Measurements from ENCODE around the gene LST1. TPM values are rescaled to one million over a fixed set of nuclear protein-coding genes. Genes with fewer than 3 reads are reported as not detected.

Gene LST1
- total and polyA plus RNA-seq, 8 donors = 4.4 to 95.1 (median 7.7) TPM

DNA sequence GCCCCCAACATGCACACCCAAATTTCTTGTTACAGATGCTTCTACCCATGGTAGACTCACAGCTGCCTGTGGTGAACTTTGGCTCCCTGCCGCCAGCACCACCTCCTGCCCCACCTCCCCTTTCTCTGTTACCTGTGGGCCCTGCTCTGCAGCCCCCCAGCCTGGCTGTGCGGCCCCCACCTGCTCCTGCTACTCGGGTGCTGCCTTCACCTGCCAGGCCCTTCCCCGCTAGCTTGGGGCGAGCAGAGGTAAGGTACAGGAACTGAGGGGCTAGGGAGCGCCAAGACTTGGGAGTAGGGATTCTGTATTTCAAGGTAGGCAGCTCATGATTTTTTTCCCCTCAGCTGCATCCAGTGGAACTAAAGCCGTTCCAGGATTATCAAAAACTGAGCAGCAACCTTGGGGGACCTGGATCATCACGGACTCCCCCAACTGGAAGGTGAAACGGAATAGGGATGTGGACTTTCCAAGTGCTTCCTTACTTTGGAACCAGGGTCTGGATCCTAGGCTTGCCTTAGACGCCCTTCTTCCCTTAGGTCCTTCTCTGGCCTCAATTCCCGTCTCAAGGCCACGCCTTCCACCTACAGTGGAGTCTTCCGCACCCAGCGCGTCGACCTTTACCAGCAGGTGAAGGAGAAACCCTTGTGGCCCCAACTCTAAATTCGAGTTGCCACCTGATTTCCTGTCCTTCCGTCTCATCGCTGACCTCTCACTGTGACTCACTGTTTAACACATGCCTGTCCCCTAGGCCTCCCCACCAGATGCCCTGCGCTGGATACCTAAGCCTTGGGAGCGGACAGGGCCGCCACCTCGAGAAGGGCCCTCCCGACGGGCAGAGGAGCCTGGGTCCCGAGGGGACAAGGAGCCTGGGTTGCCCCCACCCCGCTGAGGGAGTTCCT, 50.9 kb downstream of the LST1 start:
- DNase-seq (no peak), ATAC-seq (no peak)
- Histone ChIP-seq H3K36me3 (peaks cover 0 to 100% of the 10 kb centered on the region in 2 donors), H3K4me3 (no peak overlapping the region), H3K4me1 (no peaks in the 10 kb centered on the region), H3K27ac (no peak overlapping the region), H3K27me3 (no peaks in the 10 kb centered on the region), H3K9me3 (no peaks in the 10 kb centered on the region)
- intact Hi-C loops (cut with DNase I) = no loop called here
- TF ChIP-seq, protein P1, sequence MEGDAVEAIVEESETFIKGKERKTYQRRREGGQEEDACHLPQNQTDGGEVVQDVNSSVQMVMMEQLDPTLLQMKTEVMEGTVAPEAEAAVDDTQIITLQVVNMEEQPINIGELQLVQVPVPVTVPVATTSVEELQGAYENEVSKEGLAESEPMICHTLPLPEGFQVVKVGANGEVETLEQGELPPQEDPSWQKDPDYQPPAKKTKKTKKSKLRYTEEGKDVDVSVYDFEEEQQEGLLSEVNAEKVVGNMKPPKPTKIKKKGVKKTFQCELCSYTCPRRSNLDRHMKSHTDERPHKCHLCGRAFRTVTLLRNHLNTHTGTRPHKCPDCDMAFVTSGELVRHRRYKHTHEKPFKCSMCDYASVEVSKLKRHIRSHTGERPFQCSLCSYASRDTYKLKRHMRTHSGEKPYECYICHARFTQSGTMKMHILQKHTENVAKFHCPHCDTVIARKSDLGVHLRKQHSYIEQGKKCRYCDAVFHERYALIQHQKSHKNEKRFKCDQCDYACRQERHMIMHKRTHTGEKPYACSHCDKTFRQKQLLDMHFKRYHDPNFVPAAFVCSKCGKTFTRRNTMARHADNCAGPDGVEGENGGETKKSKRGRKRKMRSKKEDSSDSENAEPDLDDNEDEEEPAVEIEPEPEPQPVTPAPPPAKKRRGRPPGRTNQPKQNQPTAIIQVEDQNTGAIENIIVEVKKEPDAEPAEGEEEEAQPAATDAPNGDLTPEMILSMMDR (IDR thresholded peaks at IDR 0.05) = no peak

Small RNA genes lying within 50 kb of the gene (microRNA-seq; reads per million reads assigned to microRNA genes)
- 0 to 0.14 reads per million in 2 donors for gene MIR6832

Other genes starting within 250 kb of the LST1 start
Only the 30 nearest of the 35 such genes appear.
- gene MICA, start 182.7 kb upstream of the LST1 start, total RNA-seq = 10 to 100 TPM; 29.4 to 30.1 TPM
- gene MICA, start 182.7 kb upstream of the LST1 start, polyA plus RNA-seq (ENCODE audit: insufficient read length in 6 of 6) = 10 to 100 TPM; 10.2 to 17.9 (median 14.5) TPM
- gene MICB, start 88.1 kb upstream of the LST1 start, total RNA-seq = 10 to 100 TPM; 11.2 to 11.3 TPM
- gene MICB, start 88.1 kb upstream of the LST1 start, polyA plus RNA-seq (ENCODE audit: insufficient read length in 6 of 6) = 1 to 10 TPM in 5 of 6 donors, under 1 TPM in 1; 0.80 to 4.1 (median 2.0) TPM
- gene MCCD1, start 57.3 kb upstream of the LST1 start, total RNA-seq = not detected
- gene MCCD1, start 57.3 kb upstream of the LST1 start, polyA plus RNA-seq (ENCODE audit: insufficient read length in 6 of 6) = under 1 TPM in 3 of 6 donors, not detected in 3; 0.23 to 0.27 (median 0.24) TPM
- 100 to 1,000 TPM; 201 to 319 TPM for gene DDX39B, start 44.3 kb upstream of the LST1 start, total RNA-seq
- gene DDX39B, start 44.3 kb upstream of the LST1 start, polyA plus RNA-seq (ENCODE audit: insufficient read length in 6 of 6) = 100 to 1,000 TPM; 595 to 685 (median 609) TPM
- 1 to 10 TPM; 1.0 to 1.6 TPM for gene ATP6V1G2, start 39.7 kb upstream of the LST1 start, total RNA-seq
- gene ATP6V1G2, start 39.7 kb upstream of the LST1 start, polyA plus RNA-seq (ENCODE audit: insufficient read length in 6 of 6) = 1 to 10 TPM; 2.8 to 6.3 (median 3.4) TPM
- 10 to 100 TPM; 15.0 to 17.2 TPM for gene NFKBIL1, start 38.7 kb upstream of the LST1 start, total RNA-seq
- 10 to 100 TPM; 18.5 to 25.4 (median 19.0) TPM for gene NFKBIL1, start 38.7 kb upstream of the LST1 start, polyA plus RNA-seq (ENCODE audit: insufficient read length in 6 of 6)
- under 1 TPM; 0.17 to 0.65 TPM for gene LTA, start 14.0 kb upstream of the LST1 start, total RNA-seq
- gene LTA, start 14.0 kb upstream of the LST1 start, polyA plus RNA-seq (ENCODE audit: insufficient read length in 6 of 6) = under 1 TPM; 0.33 to 0.48 (median 0.39) TPM
- gene TNF, start 10.7 kb upstream of the LST1 start, total RNA-seq = 10 to 100 TPM in 1 of 2 donors, under 1 TPM in 1; 0.29 to 10.4 TPM
- under 1 TPM in 5 of 6 donors, not detected in 1; 0.19 to 0.63 (median 0.26) TPM for gene TNF, start 10.7 kb upstream of the LST1 start, polyA plus RNA-seq (ENCODE audit: insufficient read length in 6 of 6)
- 10 to 100 TPM; 10.3 to 13.7 TPM for gene LTB, start 3.9 kb upstream of the LST1 start, total RNA-seq
- 1 to 10 TPM; 1.5 to 3.8 (median 2.8) TPM for gene LTB, start 3.9 kb upstream of the LST1 start, polyA plus RNA-seq (ENCODE audit: insufficient read length in 6 of 6)
- gene NCR3, start 6.7 kb downstream of the LST1 start, total RNA-seq = 1 to 10 TPM in 1 of 2 donors, under 1 TPM in 1; 0.67 to 1.5 TPM
- under 1 TPM in 4 of 6 donors, not detected in 2; 0.26 to 0.89 (median 0.45) TPM for gene NCR3, start 6.7 kb downstream of the LST1 start, polyA plus RNA-seq (ENCODE audit: insufficient read length in 6 of 6)
- gene AIF1, start 29.0 kb downstream of the LST1 start, total RNA-seq = 10 to 100 TPM; 38.5 to 96.4 TPM
- gene AIF1, start 29.0 kb downstream of the LST1 start, polyA plus RNA-seq (ENCODE audit: insufficient read length in 6 of 6) = 10 to 100 TPM; 17.9 to 25.4 (median 20.5) TPM
- 100 to 1,000 TPM; 130 to 151 TPM for gene PRRC2A, start 34.4 kb downstream of the LST1 start, total RNA-seq
- gene PRRC2A, start 34.4 kb downstream of the LST1 start, polyA plus RNA-seq (ENCODE audit: insufficient read length in 6 of 6) = 100 to 1,000 TPM; 150 to 201 (median 176) TPM
- gene BAG6, start 66.4 kb downstream of the LST1 start, total RNA-seq = 100 to 1,000 TPM; 243 to 278 TPM
- 100 to 1,000 TPM; 211 to 252 (median 226) TPM for gene BAG6, start 66.4 kb downstream of the LST1 start, polyA plus RNA-seq (ENCODE audit: insufficient read length in 6 of 6)
- 1 to 10 TPM; 1.0 to 1.5 TPM for gene APOM, start 69.6 kb downstream of the LST1 start, total RNA-seq
- gene APOM, start 69.6 kb downstream of the LST1 start, polyA plus RNA-seq (ENCODE audit: insufficient read length in 6 of 6) = 1 to 10 TPM; 4.6 to 8.0 (median 6.4) TPM
- gene C6orf47, start 74.5 kb downstream of the LST1 start, total RNA-seq = 10 to 100 TPM; 21.9 to 23.8 TPM
- 10 to 100 TPM; 15.3 to 19.8 (median 17.4) TPM for gene C6orf47, start 74.5 kb downstream of the LST1 start, polyA plus RNA-seq (ENCODE audit: insufficient read length in 6 of 6)
- gene GPANK1, start 78.7 kb downstream of the LST1 start, total RNA-seq = 10 to 100 TPM; 10.3 to 13.2 TPM
- 10 to 100 TPM; 18.0 to 22.8 (median 22.2) TPM for gene GPANK1, start 78.7 kb downstream of the LST1 start, polyA plus RNA-seq (ENCODE audit: insufficient read length in 6 of 6)
- gene CSNK2B, start 79.8 kb downstream of the LST1 start, total RNA-seq = 100 to 1,000 TPM in 1 of 2 donors, 10 to 100 TPM in 1; 96.6 to 128 TPM
- gene CSNK2B, start 79.8 kb downstream of the LST1 start, polyA plus RNA-seq (ENCODE audit: insufficient read length in 6 of 6) = 100 to 1,000 TPM; 189 to 210 (median 196) TPM
- gene LY6G5B, start 83.7 kb downstream of the LST1 start, total RNA-seq = 10 to 100 TPM in 1 of 2 donors, 1 to 10 TPM in 1; 6.9 to 13.6 TPM
- gene LY6G5B, start 83.7 kb downstream of the LST1 start, polyA plus RNA-seq (ENCODE audit: insufficient read length in 6 of 6) = 10 to 100 TPM; 25.2 to 41.0 (median 35.8) TPM
- gene LY6G5C, start 94.8 kb downstream of the LST1 start, total RNA-seq = 1 to 10 TPM; 3.1 to 5.9 TPM
- 1 to 10 TPM; 2.9 to 6.3 (median 3.7) TPM for gene LY6G5C, start 94.8 kb downstream of the LST1 start, polyA plus RNA-seq (ENCODE audit: insufficient read length in 6 of 6)
- gene ABHD16A, start 117.0 kb downstream of the LST1 start, total RNA-seq = 10 to 100 TPM; 53.6 to 58.6 TPM
- gene ABHD16A, start 117.0 kb downstream of the LST1 start, polyA plus RNA-seq (ENCODE audit: insufficient read length in 6 of 6) = 10 to 100 TPM; 55.7 to 63.9 (median 58.6) TPM
- gene LY6G6F, start 120.6 kb downstream of the LST1 start, total RNA-seq = 1 to 10 TPM in 1 of 2 donors, not detected in 1; 1.4 TPM
- gene LY6G6F, start 120.6 kb downstream of the LST1 start, polyA plus RNA-seq (ENCODE audit: insufficient read length in 6 of 6) = 1 to 10 TPM in 4 of 6 donors, under 1 TPM in 2; 0.53 to 1.8 (median 1.2) TPM
- gene LY6G6D, start 129.1 kb downstream of the LST1 start, total RNA-seq = not detected
- gene LY6G6D, start 129.1 kb downstream of the LST1 start, polyA plus RNA-seq (ENCODE audit: insufficient read length in 6 of 6) = under 1 TPM in 1 of 6 donors, not detected in 5; 0.57 TPM
- not detected for gene LY6G6C, start 135.5 kb downstream of the LST1 start, total RNA-seq
- gene LY6G6C, start 135.5 kb downstream of the LST1 start, polyA plus RNA-seq (ENCODE audit: insufficient read length in 6 of 6) = under 1 TPM; 0.17 to 0.75 (median 0.43) TPM
- gene MPIG6B, start 137.1 kb downstream of the LST1 start, total RNA-seq = 1 to 10 TPM; 1.2 to 1.9 TPM
- 1 to 10 TPM; 2.8 to 3.5 (median 3.0) TPM for gene MPIG6B, start 137.1 kb downstream of the LST1 start, polyA plus RNA-seq (ENCODE audit: insufficient read length in 6 of 6)
- 10 to 100 TPM; 70.2 to 77.3 TPM for gene DDAH2, start 143.0 kb downstream of the LST1 start, total RNA-seq
- gene DDAH2, start 143.0 kb downstream of the LST1 start, polyA plus RNA-seq (ENCODE audit: insufficient read length in 6 of 6) = 100 to 1,000 TPM; 139 to 199 (median 175) TPM
- 100 to 1,000 TPM; 283 to 465 TPM for gene CLIC1, start 150.3 kb downstream of the LST1 start, total RNA-seq
- gene CLIC1, start 150.3 kb downstream of the LST1 start, polyA plus RNA-seq (ENCODE audit: insufficient read length in 6 of 6) = 100 to 1,000 TPM; 226 to 279 (median 261) TPM
- gene MSH5, start 153.7 kb downstream of the LST1 start, total RNA-seq = 10 to 100 TPM in 1 of 2 donors, 1 to 10 TPM in 1; 9.7 to 20.0 TPM
- 10 to 100 TPM; 34.4 to 49.8 (median 39.1) TPM for gene MSH5, start 153.7 kb downstream of the LST1 start, polyA plus RNA-seq (ENCODE audit: insufficient read length in 6 of 6)
- 1 to 10 TPM; 1.3 to 3.9 TPM for gene SAPCD1, start 176.4 kb downstream of the LST1 start, total RNA-seq
- 10 to 100 TPM in 2 of 6 donors, 1 to 10 TPM in 4; 6.5 to 11.1 (median 8.2) TPM for gene SAPCD1, start 176.4 kb downstream of the LST1 start, polyA plus RNA-seq (ENCODE audit: insufficient read length in 6 of 6)
- gene VWA7, start 191.1 kb downstream of the LST1 start, total RNA-seq = 1 to 10 TPM; 4.6 to 5.0 TPM
- gene VWA7, start 191.1 kb downstream of the LST1 start, polyA plus RNA-seq (ENCODE audit: insufficient read length in 6 of 6) = 1 to 10 TPM; 1.4 to 3.8 (median 2.2) TPM
- 100 to 1,000 TPM in 1 of 2 donors, 10 to 100 TPM in 1; 43.6 to 103 TPM for gene VARS1, start 209.5 kb downstream of the LST1 start, total RNA-seq
- gene VARS1, start 209.5 kb downstream of the LST1 start, polyA plus RNA-seq (ENCODE audit: insufficient read length in 6 of 6) = 10 to 100 TPM; 38.4 to 61.7 (median 46.6) TPM

Measured in left lung (tissue), 10 donors.